Neutrophil (primary cell): ENCODE measurements around the gene LRRK2.

Experiments
- H3K27ac ChIP-seq: fragments of 200-600 bp; sonication (generic); 2 replicates; pipeline ENCODE4 v1.5.1; 2016; ENCODE audit warnings: mild to moderate bottlenecking, moderate library complexity
- H3K27me3 ChIP-seq: fragments of 200-600 bp; sonication (generic); 2 replicates; pipeline ENCODE4 v1.6.0; 2016; ENCODE audit warnings: mild to moderate bottlenecking
- H3K36me3 ChIP-seq: fragments of 200-600 bp; sonication (generic); 2 replicates; pipeline ENCODE4 v1.5.1; 2017
- H3K4me1 ChIP-seq, 2 experiments: fragments of 200-600 bp in 1 of 2; sonication (generic) in 1 of 2; 1 replicate in 1 of 2; 2 replicates in 1 of 2; pipeline versions ENCODE4 v1.5.1 to v1.6.1; 2013 to 2016; ENCODE audit warnings: low read depth in 1 of 2, low read length in 1 of 2, mild to moderate bottlenecking in 1 of 2, moderate library complexity in 1 of 2; ENCODE audit not compliant: control insufficient read depth in 1 of 2, insufficient read depth in 1 of 2
- H3K4me3 ChIP-seq, 2 experiments: fragments of 200-600 bp in 1 of 2; sonication (generic) in 1 of 2; 1 replicate in 1 of 2; 2 replicates in 1 of 2; pipeline ENCODE4 v1.5.1; 2013 to 2016; ENCODE audit warnings: low read depth in 1 of 2, low read length in 1 of 2, mild to moderate bottlenecking in 1 of 2, moderate library complexity in 1 of 2
- H3K9me3 ChIP-seq: fragments of 200-600 bp; sonication (generic); 2 replicates; pipeline ENCODE4 v1.5.1; 2016
- TF ChIP-seq, protein P1 (sequence below): fragments of 200-600 bp; sonication (generic); IDR thresholded peaks from 2 replicates; pipeline ENCODE4 v1.5.1; 2016; ENCODE audit warnings: antibody characterized with exemption

The LRRK2 gene

GRCh38 chr12:40253936-40254335 lies 29.1 kb downstream of the LRRK2 start:
- TF ChIP-seq, protein P1, sequence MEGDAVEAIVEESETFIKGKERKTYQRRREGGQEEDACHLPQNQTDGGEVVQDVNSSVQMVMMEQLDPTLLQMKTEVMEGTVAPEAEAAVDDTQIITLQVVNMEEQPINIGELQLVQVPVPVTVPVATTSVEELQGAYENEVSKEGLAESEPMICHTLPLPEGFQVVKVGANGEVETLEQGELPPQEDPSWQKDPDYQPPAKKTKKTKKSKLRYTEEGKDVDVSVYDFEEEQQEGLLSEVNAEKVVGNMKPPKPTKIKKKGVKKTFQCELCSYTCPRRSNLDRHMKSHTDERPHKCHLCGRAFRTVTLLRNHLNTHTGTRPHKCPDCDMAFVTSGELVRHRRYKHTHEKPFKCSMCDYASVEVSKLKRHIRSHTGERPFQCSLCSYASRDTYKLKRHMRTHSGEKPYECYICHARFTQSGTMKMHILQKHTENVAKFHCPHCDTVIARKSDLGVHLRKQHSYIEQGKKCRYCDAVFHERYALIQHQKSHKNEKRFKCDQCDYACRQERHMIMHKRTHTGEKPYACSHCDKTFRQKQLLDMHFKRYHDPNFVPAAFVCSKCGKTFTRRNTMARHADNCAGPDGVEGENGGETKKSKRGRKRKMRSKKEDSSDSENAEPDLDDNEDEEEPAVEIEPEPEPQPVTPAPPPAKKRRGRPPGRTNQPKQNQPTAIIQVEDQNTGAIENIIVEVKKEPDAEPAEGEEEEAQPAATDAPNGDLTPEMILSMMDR, result no peak
- Histone ChIP-seq H3K4me1 (no peaks in the 10 kb centered on the region), H3K9me3 (no peaks in the 10 kb centered on the region), H3K4me3 (no peak overlapping the region), H3K27ac (no peak overlapping the region), H3K36me3 (peaks cover 100% of the 10 kb centered on the region), H3K27me3 (no peaks in the 10 kb centered on the region)

DNA sequence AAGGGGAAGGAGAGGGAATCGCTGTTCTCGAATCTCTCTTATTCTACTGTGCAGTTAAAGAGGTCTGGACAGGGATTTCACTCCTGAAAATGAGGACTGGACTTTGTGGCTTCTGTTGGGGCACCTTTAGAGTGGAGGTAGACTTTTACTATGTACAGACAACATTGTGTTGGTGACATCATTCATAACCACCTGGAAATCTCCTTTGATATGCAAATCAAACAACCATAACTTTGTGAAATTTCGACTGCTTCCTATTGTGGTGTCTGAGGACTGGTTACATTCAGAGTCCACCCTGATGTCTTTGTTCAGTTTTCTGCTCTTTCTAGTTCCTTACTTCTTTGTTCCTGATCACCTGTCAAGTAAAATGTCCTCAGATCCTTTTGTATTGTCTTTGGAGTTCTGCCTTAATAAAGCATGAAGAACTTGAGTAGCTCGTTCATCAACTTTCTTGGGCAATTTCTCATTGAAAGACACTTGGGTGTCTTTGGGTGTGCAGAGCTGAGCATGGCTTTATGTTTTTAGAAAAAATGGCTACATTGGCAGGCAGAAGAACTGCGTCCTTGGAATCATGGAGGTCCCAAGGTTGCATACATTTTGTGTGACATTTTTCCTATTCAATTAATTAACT lies 29.8 kb downstream of the LRRK2 start:
- H3K9me3 ChIP-seq, result no peaks in the 10 kb centered on the region
- no peak overlapping the region for H3K27ac ChIP-seq
- TF ChIP-seq, protein P1, result no peak
- H3K4me3 ChIP-seq, result no peak overlapping the region
- H3K36me3 ChIP-seq, result peaks cover 100% of the 10 kb centered on the region
- H3K4me1 ChIP-seq, result no peaks in the 10 kb centered on the region
- H3K27me3 ChIP-seq, result no peaks in the 10 kb centered on the region

GRCh38 chr12:40258371-40258770 lies 33.6 kb downstream of the LRRK2 start:
- TF ChIP-seq, protein P1, result no peak
- H3K9me3 ChIP-seq, result no peaks in the 10 kb centered on the region
- no peak overlapping the region for H3K27ac ChIP-seq
- no peaks in the 10 kb centered on the region for H3K27me3 ChIP-seq
- H3K36me3 ChIP-seq, result peaks cover 100% of the 10 kb centered on the region
- no peak overlapping the region for H3K4me3 ChIP-seq
- no peaks in the 10 kb centered on the region for H3K4me1 ChIP-seq

- H3K27ac ChIP-seq, result no peak overlapping the region
- no peak overlapping the region for H3K4me3 ChIP-seq
- no peaks in the 10 kb centered on the region for H3K27me3 ChIP-seq
- no peaks in the 10 kb centered on the region for H3K9me3 ChIP-seq
- peaks cover 90% of the 10 kb centered on the region for H3K36me3 ChIP-seq
- H3K4me1 ChIP-seq, result no peaks in the 10 kb centered on the region
- TF ChIP-seq, protein P1, result no peak
Measured at GRCh38 chr12:40261937-40262336, 37.1 kb downstream of the LRRK2 start.

- H3K27ac ChIP-seq, result no peak overlapping the region
- no peaks in the 10 kb centered on the region for H3K9me3 ChIP-seq
- TF ChIP-seq, protein P1, result no peak
- H3K36me3 ChIP-seq, result peaks cover 83% of the 10 kb centered on the region
- H3K4me3 ChIP-seq, result no peak overlapping the region
- H3K4me1 ChIP-seq, result no peaks in the 10 kb centered on the region
- no peaks in the 10 kb centered on the region for H3K27me3 ChIP-seq
Measured at GRCh38 chr12:40262657-40263056, 37.9 kb downstream of the LRRK2 start.
